Stimulated activated CD8-positive, alpha-beta memory T cell treated with anti-CD3 and anti-CD28 coated beads, Interleukin-12 subunit alpha, Interleukin-12 subunit beta, amount 100 ng/mL, for 1 hour (primary cell): ENCODE data around the gene GTF3C5.
"Not testable (repeated sequence)": the region's sequence is repeated elsewhere in the genome, so short reads cannot be mapped to it uniquely, and the experiment has no call there.

ENCODE experiments used
- DNase-seq: peaks from one replicate; pipeline ENCODE4 v3.0.0-alpha.2; 2020; ENCODE audit warnings: low read depth

GTF3C5 gene

GRCh38 chr9:132995879-132996278 lies 34.9 kb upstream of the GTF3C5 start:
- no peak for DNase-seq

GRCh38 chr9:132996526-132996925 lies 34.3 kb upstream of the GTF3C5 start:
- no peak for DNase-seq

- DNase-seq: no peak
Measured at GRCh38 chr9:132997591-132997990, 33.2 kb upstream of the GTF3C5 start.

GRCh38 chr9:132998221-132998620 lies 32.6 kb upstream of the GTF3C5 start:
- DNase-seq: not testable (repeated sequence)

- DNase-seq: no peak
Measured at GRCh38 chr9:132998831-132999635, 31.8 kb upstream of the GTF3C5 start.

GRCh38 chr9:133002147-133003070 lies 28.4 kb upstream of the GTF3C5 start:
- DNase-seq: no peak

GRCh38 chr9:133003071-133003461 lies 27.7 kb upstream of the GTF3C5 start:
- DNase-seq: no peak

- no peak for DNase-seq
Measured at GRCh38 chr9:133003671-133004090, 27.1 kb upstream of the GTF3C5 start.

GRCh38 chr9:133004091-133004998 lies 26.5 kb upstream of the GTF3C5 start:
- DNase-seq: no peak

GRCh38 chr9:133004999-133005760 lies 25.6 kb upstream of the GTF3C5 start:
- no peak for DNase-seq

GRCh38 chr9:133005957-133006356 lies 24.8 kb upstream of the GTF3C5 start:
- no peak for DNase-seq

- DNase-seq: no peak
Measured at GRCh38 chr9:133006731-133007352, 24.0 kb upstream of the GTF3C5 start.

GRCh38 chr9:133008406-133008805 lies 22.4 kb upstream of the GTF3C5 start:
- DNase-seq: no peak

GRCh38 chr9:133008824-133009223 lies 22.0 kb upstream of the GTF3C5 start:
- DNase-seq: no peak

- no peak for DNase-seq
Measured at GRCh38 chr9:133009906-133010582, 20.8 kb upstream of the GTF3C5 start.

GRCh38 chr9:133014696-133015095 lies 16.1 kb upstream of the GTF3C5 start:
- DNase-seq: no peak

- no peak for DNase-seq
Measured at GRCh38 chr9:133023117-133023890, 7.5 kb upstream of the GTF3C5 start.

- DNase-seq: no peak
Measured at GRCh38 chr9:133026426-133026825, 4.4 kb upstream of the GTF3C5 start.

- DNase-seq: no peak
Measured at GRCh38 chr9:133027134-133027533, 3.7 kb upstream of the GTF3C5 start.
